ENCODE measurements around the gene TNFAIP8L3.
"Not testable (repeated sequence)": the region's sequence is repeated elsewhere in the genome, so short reads cannot be mapped to it uniquely, and the experiment has no call there.

Gene TNFAIP8L3

GRCh38 chr15:51060030-51060673, 34.6 kb downstream of the TNFAIP8L3 start:
- no peak for DNase-seq (ENCODE audit: low read depth in 2 of 2)

DNA sequence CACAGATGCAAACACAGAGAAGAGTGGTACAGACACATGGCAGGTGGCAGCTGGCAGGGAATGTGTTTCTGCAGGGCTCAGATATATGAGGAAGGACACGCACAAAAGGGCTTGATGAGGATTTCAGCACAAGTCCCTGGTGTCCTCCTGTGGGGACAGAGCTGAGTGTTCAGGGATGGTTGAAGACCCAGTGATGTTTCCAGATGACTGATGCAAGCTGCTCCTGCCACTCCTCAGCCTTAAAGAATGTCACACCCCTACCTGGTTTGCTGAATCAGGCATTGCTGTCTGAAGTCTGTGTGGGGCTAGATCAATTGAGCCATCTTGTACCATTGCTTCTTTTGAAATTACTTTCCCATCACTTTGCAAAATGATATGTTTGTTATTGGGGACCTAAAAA, 40.2 kb downstream of the TNFAIP8L3 start:
- no peak for DNase-seq (ENCODE audit: low read depth in 2 of 2)

DNA sequence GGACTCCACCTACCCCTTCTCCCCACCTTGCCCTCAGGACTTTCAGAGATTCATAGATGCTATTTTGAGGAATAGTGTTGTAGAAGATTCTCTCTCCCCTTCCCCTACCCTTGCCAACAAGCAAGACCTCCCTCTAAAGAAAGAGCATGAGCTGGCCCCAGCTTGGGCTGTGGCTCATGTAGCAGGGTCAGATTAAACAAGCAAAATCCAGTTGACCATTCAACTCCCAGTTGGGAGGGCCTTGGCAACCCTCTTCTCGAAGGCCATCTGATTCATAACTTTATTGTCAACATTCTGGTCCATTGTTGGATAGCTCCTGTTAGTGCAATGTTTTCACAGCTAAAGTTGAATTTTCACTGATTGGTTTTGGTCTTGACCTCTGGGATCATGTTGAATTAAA, 41.1 kb downstream of the TNFAIP8L3 start:
- DNase-seq (ENCODE audit: low read depth in 2 of 2): no peak

- no peak for DNase-seq (ENCODE audit: low read depth in 2 of 2)
Observed at GRCh38 chr15:51051776-51052175, 42.9 kb downstream of the TNFAIP8L3 start.

DNA sequence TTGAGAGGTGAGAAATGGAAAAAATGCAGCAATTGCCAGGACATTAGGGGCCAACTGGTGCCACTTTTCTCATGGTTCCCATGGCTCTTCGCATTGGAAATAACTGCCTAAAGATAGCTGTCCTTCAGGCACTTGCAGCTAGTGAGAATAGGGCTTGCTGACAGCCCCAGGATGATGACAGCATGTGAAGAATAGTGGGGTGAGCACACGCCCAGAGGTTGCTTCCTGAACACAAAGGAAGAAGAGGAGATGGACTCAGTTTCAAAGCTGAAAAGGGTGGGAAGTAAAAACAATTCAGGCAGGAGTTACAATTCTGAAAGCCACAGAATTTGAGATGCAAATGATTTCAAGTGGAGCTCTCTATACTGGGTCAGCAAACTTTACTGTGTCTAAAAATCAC, 45.6 kb downstream of the TNFAIP8L3 start:
- DNase-seq (ENCODE audit: low read depth in 2 of 2): no peak

DNA sequence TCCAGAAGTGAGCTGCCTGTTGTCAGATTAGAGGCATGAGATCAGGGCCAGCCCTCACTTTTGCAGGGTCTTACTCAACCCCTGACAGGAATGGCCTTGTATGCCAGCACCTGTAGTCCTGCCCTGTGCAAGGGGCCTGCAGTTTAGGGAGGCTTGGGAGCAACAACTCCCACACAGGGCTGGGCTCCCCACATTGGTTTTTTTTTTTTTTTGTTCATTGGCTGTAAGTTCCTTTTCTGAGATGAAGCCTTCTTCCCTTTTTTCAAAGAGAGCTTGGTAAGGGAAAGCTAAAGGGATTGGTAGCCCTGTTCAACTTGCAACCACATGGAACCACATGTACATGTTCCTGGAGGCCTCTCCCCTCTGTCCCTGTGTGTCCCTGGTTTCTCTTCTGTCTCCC, 46.4 kb downstream of the TNFAIP8L3 start:
- no peak for DNase-seq (ENCODE audit: low read depth in 2 of 2)

GRCh38 chr15:51046799-51047449, 47.8 kb downstream of the TNFAIP8L3 start:
- no peak for DNase-seq (ENCODE audit: low read depth in 2 of 2)

DNA sequence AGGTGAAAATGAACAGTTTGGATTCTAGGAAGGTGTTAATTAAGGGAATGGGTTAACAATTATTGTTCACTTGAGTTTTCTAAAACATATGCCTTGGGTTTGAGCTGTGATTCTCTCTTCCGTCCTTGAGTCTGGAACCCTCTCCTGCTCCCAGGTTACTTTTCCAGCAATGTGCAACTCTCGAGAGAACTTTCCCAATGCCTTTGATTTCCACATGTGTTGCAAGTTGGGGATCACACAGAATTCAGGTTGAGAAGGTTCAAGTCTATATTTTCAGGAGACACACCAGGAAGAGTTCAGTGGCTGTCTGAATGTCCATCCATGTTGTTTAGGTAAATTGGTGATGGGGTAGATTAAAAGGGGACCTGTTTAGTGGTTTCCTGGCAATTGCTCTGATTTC, 48.7 kb downstream of the TNFAIP8L3 start:
- no peak for DNase-seq (ENCODE audit: low read depth in 2 of 2)

- DNase-seq (ENCODE audit: low read depth in 2 of 2): no peak
Observed at GRCh38 chr15:51044037-51044727, 50.5 kb downstream of the TNFAIP8L3 start.

- DNase-seq (ENCODE audit: low read depth in 2 of 2): no peak
Observed at GRCh38 chr15:51038974-51039319, 55.8 kb downstream of the TNFAIP8L3 start.

DNA sequence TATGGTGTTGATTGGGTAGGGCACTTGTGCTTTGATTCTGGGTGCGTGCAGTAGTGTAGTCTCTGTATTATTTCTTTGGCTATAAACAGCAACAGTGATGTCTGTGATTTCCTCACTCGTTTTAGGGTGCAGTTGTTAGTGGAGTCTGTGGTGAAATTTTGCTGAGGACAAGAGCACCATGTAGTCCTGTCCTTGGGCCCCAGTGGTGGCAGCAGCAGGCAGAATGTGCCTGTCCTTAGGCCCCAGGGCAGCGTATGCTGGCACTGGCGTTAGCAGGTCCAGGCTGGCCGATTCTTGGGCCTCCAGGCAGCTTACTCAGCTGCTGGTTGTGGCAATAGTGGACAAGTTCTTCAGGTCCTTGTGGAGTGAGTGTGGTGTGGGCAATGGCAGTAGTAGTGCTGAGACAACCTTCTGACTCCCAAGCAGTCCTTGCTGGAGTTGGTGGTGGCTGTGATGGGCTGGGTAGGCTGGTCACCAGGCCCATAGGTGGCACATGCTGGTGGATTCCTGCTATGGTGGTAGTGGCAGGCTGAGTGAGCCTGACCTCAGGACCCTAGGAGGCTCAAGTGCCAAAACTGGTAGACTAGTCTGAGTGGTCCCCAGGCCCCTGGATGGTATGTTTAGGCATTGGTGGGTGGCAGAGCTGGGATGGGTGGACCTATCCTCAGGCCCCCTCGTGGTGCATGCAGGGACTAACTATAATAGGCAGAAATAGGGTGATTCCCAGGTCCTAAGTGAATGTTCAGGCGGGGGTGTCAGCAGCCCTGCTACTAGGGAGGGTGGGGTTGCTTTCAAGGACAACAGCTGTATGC, 56.3 kb downstream of the TNFAIP8L3 start:
- no peak for DNase-seq (ENCODE audit: low read depth in 2 of 2)

- not testable (repeated sequence) for DNase-seq (ENCODE audit: low read depth in 2 of 2)
Observed at GRCh38 chr15:51037474-51037873, 57.2 kb downstream of the TNFAIP8L3 start.

- DNase-seq (ENCODE audit: low read depth in 2 of 2): no peak
Observed at GRCh38 chr15:51030649-51031316, 63.9 kb downstream of the TNFAIP8L3 start.

- DNase-seq (ENCODE audit: low read depth in 2 of 2): no peak
Observed at GRCh38 chr15:51025454-51025846, 69.3 kb downstream of the TNFAIP8L3 start.

GRCh38 chr15:51024735-51025453, 69.8 kb downstream of the TNFAIP8L3 start:
- no peak for DNase-seq (ENCODE audit: low read depth in 2 of 2)

DNA sequence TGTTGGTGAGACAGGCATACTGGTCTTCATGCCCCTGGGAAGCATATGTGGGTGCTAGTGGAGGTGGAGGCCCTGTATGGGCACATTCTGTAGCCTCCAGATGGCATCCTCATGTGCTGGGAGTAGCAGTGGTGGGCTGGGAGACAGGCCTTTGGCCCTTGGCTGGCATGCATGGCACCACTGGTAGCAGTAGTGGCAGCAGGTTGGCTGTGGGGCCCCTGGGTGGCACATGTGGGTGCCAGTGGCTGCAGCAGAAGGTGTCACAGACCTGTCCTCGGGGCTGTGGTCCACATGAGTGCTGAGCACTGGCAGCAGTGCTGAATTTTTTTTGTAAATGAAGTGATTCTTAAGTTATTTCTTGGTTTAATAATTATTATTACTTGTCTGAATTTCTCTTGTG, 71.2 kb downstream of the TNFAIP8L3 start:
- no peak for DNase-seq (ENCODE audit: low read depth in 2 of 2)

GRCh38 chr15:51022206-51022605, 72.5 kb downstream of the TNFAIP8L3 start:
- DNase-seq (ENCODE audit: low read depth in 2 of 2): no peak

DNA sequence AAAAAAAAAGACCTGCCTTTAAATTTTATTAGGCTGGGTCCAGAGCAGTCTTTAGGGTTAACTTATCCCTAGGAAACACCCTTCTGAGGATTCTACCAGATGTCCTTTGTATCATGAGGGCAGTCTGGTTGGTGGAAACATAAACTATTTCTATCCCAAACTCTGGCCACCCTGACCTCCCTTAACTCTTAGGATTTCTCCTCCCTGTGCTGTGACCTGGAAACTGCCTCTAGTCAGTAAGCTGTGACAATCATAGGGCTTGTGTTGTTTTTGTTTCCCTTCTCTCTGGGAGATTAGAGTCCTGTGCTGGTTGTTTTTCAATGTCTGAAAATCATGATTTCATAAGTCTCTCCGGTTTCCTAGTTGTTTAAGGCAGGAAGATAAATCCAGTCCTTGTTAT, 78.1 kb downstream of the TNFAIP8L3 start:
- DNase-seq (ENCODE audit: low read depth in 2 of 2): no peak

GRCh38 chr15:51011212-51011611, 83.5 kb downstream of the TNFAIP8L3 start:
- DNase-seq (ENCODE audit: low read depth in 2 of 2): no peak

DNA sequence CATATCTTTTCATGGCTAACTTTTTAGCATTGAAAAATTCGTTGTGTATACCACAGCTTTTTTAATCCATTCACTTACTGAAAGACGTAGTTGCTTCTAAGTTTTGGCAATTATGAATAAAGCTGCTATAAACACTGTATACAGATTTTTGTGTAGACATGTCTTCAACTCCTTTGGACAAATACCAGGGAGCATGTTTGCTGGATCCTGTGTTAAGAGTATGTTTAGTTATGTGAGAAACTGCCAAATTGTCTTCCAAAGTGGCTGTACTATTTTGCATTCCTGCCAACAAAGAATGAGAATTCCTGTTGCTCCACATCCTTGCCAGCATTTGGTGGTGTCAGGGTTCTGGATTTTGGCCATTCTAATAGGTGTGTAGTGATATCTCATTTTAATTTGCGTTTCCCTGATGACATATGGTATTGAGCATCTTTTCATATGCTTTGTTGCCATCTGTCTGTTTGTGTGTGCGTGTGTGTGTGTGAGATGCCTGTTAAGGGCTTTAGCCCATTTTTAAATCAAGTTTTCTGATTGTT, 87.5 kb downstream of the TNFAIP8L3 start:
- no peak for DNase-seq (ENCODE audit: low read depth in 2 of 2)

Measured in fibroblast of skin of left quadriceps (primary cell).